DMS79 (cell line): ENCODE data around the gene CCDC15.

Experiments used
- DNase-seq: peaks from one replicate; lab custom pipeline; 2025; lab: John Stamatoyannopoulos, UW

Gene CCDC15

DNA sequence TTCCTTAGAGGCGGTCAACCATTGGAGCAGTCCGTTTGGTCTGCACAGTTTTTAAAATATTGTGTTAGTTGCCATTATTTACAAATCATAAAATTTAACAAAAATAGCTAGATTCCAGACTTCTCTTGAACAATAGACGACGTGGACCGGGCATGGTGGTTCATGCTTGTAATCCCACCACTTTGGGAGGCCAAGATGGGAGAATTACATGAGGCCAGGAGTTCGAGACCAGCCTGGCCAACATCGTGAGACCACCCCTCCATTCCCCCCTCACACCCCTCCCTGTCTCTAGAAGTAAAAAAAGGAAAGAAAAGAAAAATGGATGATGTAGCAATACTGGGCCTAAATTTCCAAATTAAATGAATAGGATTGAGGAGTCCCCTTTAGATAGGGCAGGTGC is 110.1 kb downstream of the CCDC15 start:
- no peak for DNase-seq

DNA sequence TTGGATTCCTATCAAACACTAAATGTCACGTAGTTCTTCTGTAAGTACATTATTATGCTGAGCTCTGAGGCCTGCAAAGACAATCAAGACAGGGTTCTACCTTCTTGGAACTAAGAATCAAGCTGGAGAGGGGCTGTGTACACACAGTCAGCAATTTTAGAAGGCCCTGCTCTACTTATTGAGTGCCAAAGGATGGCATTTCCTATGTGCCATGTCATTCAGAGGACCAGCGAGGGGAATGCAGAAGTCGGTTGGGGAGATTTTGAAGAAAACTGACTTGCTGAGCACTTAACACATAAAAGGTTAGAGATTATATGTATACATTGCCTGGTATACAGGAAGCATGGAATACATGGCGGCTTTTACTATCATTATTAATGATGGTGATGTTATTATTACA is 114.4 kb downstream of the CCDC15 start:
- DNase-seq, result no peak

DNA sequence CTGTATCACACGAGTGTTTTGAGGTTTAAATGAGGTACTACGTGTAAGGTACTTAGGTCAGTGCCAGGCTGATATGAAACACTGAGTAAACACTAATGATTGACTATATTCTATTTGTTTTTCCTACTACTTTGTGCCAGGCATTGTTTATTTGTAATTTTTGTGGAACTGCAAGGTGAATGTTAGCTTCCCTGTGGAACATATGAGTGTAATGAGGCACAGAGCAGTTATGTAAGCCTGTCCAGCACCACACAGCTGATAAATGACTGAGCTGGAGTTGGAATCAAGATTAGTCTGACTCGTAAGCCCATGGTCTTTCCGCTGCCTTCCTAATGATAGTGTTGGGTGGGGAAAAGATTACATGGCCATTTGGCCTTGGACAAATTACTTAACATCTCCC is 115.0 kb downstream of the CCDC15 start:
- DNase-seq, result no peak

DNA sequence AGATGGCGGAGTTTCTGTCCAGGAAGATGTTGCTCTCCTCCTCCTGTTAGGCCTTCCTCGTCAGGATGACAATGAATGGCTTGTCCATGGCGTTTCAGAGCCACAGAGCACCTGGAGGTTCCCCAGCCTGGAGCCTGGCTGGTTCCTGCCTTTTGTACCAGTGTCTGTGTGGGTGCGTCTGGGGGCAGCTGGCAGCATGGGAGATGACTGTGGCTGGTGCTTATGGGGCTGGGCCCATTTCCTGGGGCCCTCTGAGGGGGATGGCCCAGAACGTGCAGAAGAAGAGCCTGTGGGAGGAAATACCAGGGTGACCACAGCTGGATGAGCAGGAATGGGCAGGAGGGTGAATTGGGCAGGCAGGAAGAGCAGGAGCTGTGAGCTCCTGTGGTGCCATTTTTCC is 115.8 kb downstream of the CCDC15 start:
- DNase-seq, result no peak

DNA sequence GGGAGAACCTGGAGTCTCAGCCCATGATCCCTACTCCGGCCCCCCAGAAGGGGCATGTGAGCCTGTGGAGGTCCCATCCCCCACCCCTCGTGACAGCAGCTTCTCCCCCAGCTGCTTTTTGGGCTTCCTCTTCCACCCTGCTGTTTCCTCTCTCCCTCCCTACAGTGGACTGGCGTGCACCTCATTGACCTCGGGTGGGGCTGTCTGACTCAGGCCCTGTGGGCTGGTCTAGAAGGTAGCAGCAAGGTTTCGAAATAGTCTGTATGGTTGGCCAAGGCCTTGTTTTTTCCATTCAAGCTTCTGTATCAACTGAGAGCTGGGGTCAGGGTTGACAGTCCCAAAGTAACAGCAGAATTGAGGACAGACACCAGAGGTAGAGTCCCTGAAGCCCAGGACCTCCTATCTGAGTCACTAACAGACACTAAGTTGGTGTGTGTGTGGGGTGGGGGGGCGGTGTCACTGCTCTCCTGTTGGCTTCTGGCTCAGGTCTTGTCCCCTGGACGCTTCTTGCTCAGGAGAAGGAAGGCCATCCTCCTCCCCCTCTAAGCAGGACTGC is 116.8 kb downstream of the CCDC15 start:
- DNase-seq, result no peak

DNA sequence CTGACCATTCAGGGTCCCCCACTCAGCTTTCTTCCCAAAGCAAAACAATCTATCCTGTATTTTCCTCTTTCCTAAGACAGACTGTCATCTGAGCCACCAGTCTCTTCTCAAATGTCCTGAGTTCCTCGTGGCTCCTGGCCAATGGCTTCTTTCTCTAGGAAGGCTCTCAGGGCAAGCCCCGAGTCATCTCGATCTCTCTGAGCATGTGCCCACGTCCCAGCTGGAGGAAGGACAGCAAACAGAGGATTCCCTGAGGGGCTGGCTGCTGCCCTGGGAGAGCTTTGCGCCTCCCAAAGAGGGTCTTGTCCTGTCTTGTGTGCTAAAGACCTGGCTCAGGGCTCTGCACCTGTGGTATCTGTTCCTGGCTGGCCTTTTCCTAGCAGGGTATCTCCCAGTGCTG is 117.4 kb downstream of the CCDC15 start:
- DNase-seq, result no peak

DNA sequence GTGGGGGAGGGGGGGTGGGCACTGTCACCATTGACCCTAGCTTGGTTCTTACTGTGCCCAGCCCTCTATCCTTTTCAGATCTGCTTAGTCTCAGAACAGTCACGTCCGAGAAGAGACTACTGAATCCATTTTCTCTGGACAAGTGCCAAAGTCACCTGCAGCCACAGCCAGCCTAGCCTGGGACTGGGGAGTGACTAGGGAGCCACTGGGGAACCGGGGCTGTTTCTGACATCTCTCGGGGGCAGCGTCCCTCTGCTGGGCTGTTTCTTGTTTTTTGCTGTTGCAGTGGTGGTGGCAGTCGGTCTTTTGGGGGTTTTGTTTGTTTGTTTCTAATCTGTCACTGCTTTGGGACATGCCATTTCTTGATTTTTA is 117.8 kb downstream of the CCDC15 start:
- no peak for DNase-seq

DNA sequence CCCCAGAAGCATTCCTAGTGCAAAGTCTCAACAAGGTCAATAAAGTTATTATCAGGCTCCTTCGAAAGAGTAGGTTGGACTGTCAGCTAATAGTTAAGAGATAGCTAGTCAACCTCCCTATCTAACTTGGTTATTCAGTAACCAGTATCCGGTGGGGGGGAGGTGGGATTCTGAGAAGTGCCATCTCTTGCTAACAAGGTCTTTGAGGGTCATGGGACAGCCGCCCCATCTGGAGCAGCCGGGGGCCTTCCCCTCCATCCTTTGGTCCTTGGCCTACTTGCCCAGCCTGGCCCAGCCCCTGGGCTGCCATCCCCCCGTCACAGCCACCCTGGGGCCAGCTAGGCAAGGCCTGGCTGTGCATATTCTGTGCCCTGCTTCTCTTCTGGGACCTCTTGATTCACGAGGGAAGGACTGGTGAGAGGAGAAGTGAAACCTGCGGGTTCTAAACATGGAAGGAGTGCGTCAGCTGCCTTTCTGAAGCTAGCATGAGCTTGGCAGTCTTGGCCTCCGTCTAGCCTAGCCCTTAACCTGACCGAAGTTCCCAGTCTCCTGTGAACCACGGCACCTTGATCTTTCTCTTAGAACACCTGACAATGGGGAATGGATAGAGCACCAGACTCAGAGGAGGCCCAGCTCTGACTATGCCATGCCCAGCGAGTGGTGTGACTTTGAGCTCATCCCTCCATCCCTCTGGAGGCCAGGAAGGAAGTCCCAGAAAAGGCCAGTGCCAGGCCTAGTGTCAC is 118.4 kb downstream of the CCDC15 start:
- DNase-seq, result no peak

DNA sequence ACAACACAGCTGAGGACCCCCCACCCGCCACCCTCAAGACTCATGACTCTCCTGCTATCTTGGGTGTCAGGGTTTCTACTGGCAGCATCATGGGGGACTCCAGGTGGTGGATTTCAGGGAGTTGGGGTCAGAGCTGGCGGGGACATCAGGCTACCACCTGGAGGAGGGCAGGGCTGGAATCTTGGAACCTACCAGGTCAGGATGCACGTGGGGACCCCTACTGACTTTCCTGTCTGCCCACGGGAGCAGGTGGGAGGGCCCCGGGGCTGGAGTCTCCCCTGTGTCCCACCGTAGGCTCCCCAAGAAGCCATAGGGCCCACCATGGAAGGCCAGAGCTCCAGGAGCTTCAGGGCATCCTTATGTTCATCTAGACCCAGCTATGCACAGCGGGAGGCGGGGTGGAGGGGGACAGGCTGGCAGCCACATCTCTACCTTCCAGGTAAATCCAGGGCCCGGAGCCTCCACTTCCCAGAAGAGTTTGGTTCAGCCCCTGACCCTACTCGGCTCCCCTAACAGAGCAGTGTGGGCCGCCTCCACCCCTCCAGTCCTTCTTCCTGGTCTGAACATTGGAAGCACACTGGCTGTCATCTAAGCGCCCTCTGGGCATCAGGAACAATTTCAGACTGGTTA is 119.1 kb downstream of the CCDC15 start:
- DNase-seq, result no peak

DNA sequence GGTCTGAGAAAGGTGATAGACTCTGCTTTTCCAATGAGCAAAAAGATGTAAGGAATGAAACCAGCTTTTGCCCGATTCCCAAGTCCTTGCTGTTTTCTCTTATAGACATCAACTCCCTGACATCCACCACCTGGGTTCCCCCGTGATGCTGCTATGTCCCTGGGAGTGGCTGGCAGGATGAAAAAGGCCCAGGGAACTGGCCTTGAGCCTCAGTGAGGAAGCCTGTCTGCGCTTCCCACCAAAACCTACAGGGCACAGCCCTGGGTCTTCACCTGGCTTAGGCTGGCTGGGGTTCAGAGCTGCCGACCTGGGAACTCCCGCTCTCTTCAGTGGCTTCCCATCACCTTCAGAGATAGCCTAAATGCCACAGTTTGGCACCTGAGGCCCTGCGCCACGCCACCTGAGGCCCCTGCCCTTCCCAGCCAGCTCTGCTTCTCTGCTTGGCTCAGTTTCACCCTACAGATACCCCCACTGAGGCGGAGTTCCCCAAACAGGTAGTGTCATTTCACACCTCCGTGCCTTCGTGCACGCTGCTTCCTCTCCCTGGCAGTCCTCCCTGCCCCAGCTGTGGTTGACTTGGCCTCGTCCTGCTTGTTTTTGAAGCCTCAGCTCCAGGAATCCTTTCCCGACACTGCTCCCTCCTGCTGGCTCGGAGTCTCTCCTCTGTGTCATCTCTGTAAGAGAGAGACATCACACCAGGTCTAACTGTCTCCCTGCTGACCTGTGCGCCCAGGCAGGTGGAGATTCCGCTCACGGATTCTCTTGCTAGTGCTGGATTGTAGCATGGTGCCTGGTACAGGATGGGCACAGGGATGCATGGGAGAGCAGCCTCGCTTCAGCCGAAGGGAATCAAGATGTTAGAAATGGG is 119.8 kb downstream of the CCDC15 start:
- DNase-seq, result no peak

DNA sequence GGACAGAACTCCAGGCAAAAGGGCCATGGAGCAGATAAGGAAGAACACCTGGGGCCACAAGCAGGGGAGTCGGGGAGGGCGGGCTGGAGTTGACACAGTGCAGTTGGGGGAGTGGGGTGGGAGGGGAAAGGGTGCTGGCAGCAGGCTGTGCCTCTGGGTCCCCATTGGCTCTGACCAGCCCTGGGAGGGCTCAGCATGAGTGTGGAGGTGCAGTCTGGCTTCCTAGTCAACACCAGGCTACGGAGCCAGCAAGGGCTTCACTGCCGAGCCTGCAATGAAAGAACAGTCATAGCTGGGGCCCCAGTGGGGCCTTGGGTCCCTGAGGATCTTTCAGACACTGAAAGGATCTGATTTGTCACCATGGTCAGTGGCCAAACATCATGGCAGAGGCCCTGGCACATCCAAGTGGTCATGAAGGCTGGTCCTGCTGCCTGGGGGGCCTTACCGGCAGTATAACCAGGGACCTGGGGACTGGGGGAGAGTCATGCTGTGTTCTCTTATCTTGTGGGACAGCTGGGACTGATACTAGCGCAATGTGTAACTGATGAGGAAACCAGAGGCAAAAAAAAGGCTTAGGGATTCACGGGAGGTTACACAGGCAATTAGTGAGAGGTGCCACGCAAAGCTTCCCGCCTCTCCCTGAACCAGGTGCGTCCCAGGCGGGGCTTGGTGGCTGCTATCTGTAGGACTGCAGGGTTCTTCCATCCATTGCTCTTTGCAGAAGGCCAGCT is 120.7 kb downstream of the CCDC15 start:
- DNase-seq, result no peak

DNA sequence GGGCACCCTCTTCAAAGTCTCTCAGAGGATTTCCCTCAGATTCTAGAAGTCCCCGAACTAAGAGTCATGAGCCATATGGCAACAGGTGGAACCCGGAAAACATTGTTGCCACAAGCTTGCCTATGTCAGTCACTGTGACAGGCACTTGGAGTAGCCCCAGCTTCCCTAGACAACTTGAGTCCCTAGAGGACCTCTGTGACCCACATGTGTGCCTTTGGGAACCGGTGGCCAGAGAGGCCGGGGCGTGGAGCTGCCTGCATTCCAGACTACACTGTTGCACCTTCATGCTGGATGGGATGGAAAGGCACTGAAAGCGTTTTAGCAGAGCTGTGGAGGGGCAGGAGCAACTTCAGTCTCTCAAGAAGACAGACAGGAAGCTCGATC is 121.2 kb downstream of the CCDC15 start:
- DNase-seq, result no peak

DNA sequence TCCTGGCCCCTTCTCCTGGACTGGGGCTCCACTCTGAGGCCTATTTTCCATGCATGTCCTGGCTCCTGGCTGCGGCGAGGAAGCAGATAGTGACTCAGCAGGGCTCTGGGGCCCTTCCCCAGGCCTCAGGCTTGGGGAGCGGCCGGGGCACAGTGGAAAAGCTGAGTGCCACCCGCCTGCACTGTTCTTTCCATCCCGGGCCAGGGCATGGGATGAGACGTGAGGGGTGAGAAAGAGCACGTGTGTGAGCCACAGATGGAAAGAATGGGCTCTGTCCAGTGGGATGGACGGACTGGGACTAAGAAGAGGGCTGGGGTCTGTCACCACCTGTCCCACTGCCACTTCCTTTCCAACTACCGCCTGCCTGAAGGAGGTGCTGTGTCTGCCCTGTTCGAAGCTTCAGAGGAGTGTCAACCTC is 121.9 kb downstream of the CCDC15 start:
- no peak for DNase-seq

DNA sequence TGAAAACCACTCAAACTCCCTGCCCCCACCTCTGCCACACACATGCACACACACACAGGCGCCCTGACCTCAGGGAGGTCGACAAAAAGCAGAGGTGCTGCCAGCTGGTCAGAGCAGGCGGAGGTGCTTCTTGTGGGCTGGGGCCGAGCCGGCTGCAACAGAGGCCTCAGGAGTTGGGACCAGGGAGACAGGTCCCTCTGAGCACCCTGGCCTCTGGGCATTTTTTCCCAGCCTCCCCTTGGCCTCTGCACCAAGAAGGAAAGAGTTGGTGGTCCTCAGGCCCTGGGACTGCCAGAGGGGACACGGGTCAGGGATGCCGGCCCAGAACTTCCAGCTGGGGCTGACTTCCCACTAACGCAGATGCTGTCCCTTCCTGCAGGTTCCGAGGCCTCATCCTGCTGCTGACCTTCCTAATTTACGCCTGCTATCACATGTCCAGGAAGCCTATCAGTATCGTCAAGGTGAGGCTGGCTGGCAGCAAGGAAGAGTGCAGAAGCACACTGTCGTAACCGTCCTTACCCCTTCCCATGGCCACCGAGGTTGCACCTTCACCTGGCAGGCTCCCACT is 122.5 kb downstream of the CCDC15 start:
- no peak for DNase-seq

DNA sequence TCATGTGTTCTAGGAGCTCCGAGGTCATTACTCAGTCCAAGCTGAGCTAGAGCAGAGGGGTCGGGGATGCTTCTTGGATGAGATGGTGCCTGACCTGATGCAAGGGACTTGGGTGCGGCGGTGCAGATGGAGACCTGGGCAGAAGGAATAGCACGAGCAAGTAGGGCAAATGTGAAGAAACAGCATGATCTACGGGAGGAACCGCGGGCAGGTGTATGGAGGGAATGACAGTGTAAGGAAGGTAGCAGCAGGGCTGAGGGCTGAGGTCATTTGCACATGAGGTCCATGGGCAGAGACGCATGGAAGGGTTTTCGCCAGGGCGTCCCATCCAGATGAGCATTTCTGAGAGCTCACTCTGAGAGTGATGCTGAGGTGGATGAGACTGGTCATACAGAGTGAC is 124.0 kb downstream of the CCDC15 start:
- DNase-seq, result no peak

DNA sequence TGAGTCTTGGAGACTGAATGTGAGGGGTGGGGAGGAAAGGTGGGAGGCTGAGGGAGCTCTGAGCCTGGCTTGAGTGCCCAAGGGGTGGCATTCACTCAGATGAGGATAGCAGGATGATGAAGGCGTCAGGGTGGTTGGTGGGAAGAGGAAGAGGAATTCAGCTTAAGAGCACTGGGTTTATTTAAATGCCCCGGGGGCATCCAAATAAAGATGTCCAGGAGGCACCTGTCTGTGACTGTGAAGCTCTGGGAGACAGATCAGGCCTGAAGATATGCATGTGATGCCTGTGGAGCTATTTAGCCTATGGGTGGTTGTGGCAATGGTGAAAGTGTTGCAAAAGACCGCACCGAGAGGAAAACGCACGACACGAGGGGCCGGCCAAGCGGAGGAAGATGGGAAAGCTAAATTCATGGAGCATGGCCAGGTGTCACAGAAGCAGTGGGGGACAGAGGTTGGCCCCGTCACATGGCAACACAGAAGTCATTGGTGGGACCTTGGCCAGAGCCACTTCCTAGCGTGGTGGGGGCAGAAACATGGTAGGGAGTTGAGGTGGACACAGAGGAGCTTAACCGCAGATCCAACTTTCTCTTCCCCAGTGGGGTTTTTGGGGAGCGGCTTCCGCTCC is 124.6 kb downstream of the CCDC15 start:
- DNase-seq, result no peak

DNA sequence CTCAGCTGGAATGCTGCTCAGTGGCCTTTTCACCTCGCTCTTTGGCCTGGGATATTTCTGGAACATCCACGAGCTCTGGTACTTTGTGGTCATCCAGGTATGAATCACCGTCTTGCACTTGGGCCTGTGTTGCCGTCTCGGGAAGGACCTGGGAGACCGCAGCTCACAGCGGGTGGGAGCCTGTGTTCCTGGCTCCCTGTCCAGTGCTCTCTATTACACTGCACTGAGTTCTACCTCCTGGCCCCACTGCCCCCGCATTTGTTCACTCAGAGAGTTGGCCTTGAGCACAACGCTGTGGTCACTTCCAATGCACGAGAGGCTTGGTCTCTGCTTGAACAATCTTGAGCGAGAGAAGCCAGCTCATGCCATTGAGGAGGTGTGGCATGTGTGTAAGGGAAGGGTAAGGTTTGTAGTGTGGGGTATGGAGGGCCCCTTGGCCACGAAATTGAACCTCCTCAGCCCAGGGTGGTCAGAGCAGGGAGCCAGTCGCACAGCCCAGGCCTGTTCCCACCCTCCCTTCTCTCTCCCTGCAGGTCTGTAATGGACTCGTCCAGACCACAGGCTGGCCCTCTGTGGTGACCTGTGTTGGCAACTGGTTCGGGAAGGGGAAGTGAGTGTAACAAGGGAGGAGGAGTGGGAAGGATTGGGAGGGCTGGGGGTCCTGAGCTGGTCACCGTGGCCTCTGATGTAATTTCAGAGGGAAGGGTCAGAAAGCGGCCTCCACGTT is 125.3 kb downstream of the CCDC15 start:
- no peak for DNase-seq

DNA sequence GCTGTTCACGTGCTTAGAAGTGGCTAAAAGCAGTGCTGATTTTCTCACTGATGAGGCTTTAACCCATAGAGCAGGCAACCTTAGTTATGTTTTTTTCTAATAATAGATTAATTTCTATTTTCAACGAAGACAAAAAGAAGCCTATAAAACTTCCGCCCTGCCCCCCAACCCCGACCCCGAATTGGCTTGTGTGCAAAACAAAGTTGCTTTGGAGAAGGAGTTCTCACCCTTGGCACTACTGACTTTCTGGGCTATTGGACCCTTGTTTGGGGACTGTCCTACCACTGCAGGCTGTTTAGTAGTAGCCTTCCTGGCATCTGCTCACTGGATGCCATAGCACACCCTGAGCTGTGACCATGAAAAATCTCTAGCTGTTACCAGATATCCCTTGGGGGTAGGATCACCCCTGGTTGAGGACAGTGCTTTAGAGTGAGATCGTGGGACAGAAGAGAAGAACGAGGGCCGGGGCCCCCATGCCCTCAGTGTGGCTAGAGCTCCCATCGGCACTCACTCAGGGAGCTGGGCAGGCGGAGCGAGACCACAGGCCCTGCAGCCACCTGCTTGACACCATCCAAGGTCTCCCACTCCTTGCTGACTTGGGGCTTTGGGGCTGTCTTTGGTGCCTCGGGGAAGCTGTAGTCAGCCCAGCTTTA is 126.0 kb downstream of the CCDC15 start:
- DNase-seq, result no peak

DNA sequence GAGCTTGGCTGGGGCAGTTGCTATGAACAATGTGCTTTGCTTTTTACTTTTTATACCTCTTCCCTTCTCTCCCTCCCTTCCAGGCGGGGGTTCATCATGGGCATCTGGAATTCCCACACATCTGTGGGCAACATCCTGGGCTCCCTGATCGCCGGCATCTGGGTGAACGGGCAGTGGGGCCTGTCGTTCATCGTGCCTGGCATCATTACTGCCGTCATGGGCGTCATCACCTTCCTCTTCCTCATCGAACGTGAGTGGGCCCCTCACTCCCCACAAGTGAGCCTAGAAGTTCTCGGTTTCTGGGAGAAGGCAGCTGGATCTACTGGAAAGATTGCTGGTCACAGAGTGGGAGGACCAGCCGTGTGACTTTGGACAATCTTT is 126.5 kb downstream of the CCDC15 start:
- no peak for DNase-seq
